T-helper 2 cell treated with Interferon-gamma antibody and Interleukin-4, amounts not matched to agents 5 μg/mL and 100 μg/mL, for 36 hours (primary cell): ENCODE results near the gene CLDN5.
"Not testable (repeated sequence)": the region's sequence is repeated elsewhere in the genome, so short reads cannot be mapped to it uniquely, and the experiment has no call there.

ENCODE experiments used
- DNase-seq: peaks from one replicate; pipeline ENCODE4 v3.0.0; 2021; ENCODE audit warnings: low spot score
- H3K27ac Mint-ChIP-seq: one replicate; pipeline ENCODE4 v1.8.0; 2021; ENCODE audit warnings: mild to moderate bottlenecking, mixed read lengths
- H3K27me3 Mint-ChIP-seq: one replicate; pipeline ENCODE4 v1.8.0; 2021; ENCODE audit warnings: low read depth, mixed read lengths
- H3K36me3 Mint-ChIP-seq: one replicate; pipeline ENCODE4 v1.8.0; 2021; ENCODE audit warnings: low read depth, mixed read lengths
- H3K4me1 Mint-ChIP-seq: one replicate; pipeline ENCODE4 v1.8.0; 2021; ENCODE audit warnings: low read depth, mixed read lengths
- H3K4me3 Mint-ChIP-seq: one replicate; pipeline ENCODE4 v1.8.0; 2022; ENCODE audit warnings: mild to moderate bottlenecking, moderate library complexity, mixed read lengths
- H3K9me3 Mint-ChIP-seq: one replicate; pipeline ENCODE4 v1.8.0; 2021; ENCODE audit warnings: mixed read lengths

Gene CLDN5

GRCh38 chr22:19556963-19557545 is 32.8 kb upstream of the CLDN5 start:
- DNase-seq, result no peak
- Mint-ChIP-seq H3K36me3 (no peaks in the 10 kb centered on the region), H3K9me3 (no peaks in the 10 kb centered on the region), H3K4me1 (no peaks in the 10 kb centered on the region), H3K4me3 (no peak overlapping the region), H3K27me3 (peaks cover 2% of the 10 kb centered on the region), H3K27ac (no peak overlapping the region)

- Mint-ChIP-seq H3K27me3 (peaks cover 2% of the 10 kb centered on the region), H3K27ac (no peak overlapping the region), H3K9me3 (no peaks in the 10 kb centered on the region), H3K36me3 (no peaks in the 10 kb centered on the region), H3K4me3 (no peak overlapping the region), H3K4me1 (no peaks in the 10 kb centered on the region)
- no peak for DNase-seq
Measured at GRCh38 chr22:19555651-19556050, 31.4 kb upstream of the CLDN5 start.

- H3K27me3 Mint-ChIP-seq, result peaks cover 2% of the 10 kb centered on the region
- no peak overlapping the region for H3K27ac Mint-ChIP-seq
- no peaks in the 10 kb centered on the region for H3K4me1 Mint-ChIP-seq
- no peaks in the 10 kb centered on the region for H3K36me3 Mint-ChIP-seq
- no peak overlapping the region for H3K4me3 Mint-ChIP-seq
- DNase-seq, result no peak
- H3K9me3 Mint-ChIP-seq, result no peaks in the 10 kb centered on the region
Measured at GRCh38 chr22:19554834-19555404, 30.7 kb upstream of the CLDN5 start.

GRCh38 chr22:19553201-19553600 is 29.0 kb upstream of the CLDN5 start:
- Mint-ChIP-seq H3K27me3 (peaks cover 2% of the 10 kb centered on the region), H3K9me3 (no peaks in the 10 kb centered on the region), H3K27ac (no peak overlapping the region), H3K4me3 (no peak overlapping the region), H3K4me1 (peaks cover 1% of the 10 kb centered on the region), H3K36me3 (no peaks in the 10 kb centered on the region)
- no peak for DNase-seq

GRCh38 chr22:19550382-19550781 is 26.2 kb upstream of the CLDN5 start:
- no peak overlapping the region for H3K4me3 Mint-ChIP-seq
- peaks cover 1% of the 10 kb centered on the region for H3K4me1 Mint-ChIP-seq
- no peak for DNase-seq
- no peaks in the 10 kb centered on the region for H3K36me3 Mint-ChIP-seq
- peaks cover 2% of the 10 kb centered on the region for H3K27me3 Mint-ChIP-seq
- no peaks in the 10 kb centered on the region for H3K9me3 Mint-ChIP-seq
- H3K27ac Mint-ChIP-seq, result no peak overlapping the region

- no peak for DNase-seq
- Mint-ChIP-seq H3K27ac (no peak overlapping the region), H3K36me3 (no peaks in the 10 kb centered on the region), H3K4me3 (no peak overlapping the region), H3K4me1 (peaks cover 1% of the 10 kb centered on the region), H3K9me3 (no peaks in the 10 kb centered on the region), H3K27me3 (peaks cover 2% of the 10 kb centered on the region)
Measured at GRCh38 chr22:19549428-19549827, 25.2 kb upstream of the CLDN5 start.

GRCh38 chr22:19548964-19549363 is 24.8 kb upstream of the CLDN5 start:
- DNase-seq, result no peak
- Mint-ChIP-seq H3K36me3 (no peaks in the 10 kb centered on the region), H3K4me3 (no peak overlapping the region), H3K27ac (no peak overlapping the region), H3K4me1 (peaks cover 1% of the 10 kb centered on the region), H3K9me3 (no peaks in the 10 kb centered on the region), H3K27me3 (peaks cover 2% of the 10 kb centered on the region)

- not testable (repeated sequence) for H3K27ac Mint-ChIP-seq, DNase-seq, H3K9me3 Mint-ChIP-seq, H3K4me1 Mint-ChIP-seq, H3K4me3 Mint-ChIP-seq, H3K27me3 Mint-ChIP-seq, H3K36me3 Mint-ChIP-seq
Measured at GRCh38 chr22:19548427-19548826, 24.2 kb upstream of the CLDN5 start.

GRCh38 chr22:19547620-19548019 is 23.4 kb upstream of the CLDN5 start:
- Mint-ChIP-seq H3K27me3 (peaks cover 5% of the 10 kb centered on the region), H3K27ac (no peak overlapping the region), H3K4me3 (no peak overlapping the region), H3K9me3 (no peaks in the 10 kb centered on the region), H3K4me1 (peaks cover 1% of the 10 kb centered on the region), H3K36me3 (no peaks in the 10 kb centered on the region)
- no peak for DNase-seq

- peaks cover 5% of the 10 kb centered on the region for H3K27me3 Mint-ChIP-seq
- no peak overlapping the region for H3K27ac Mint-ChIP-seq
- no peaks in the 10 kb centered on the region for H3K9me3 Mint-ChIP-seq
Measured at GRCh38 chr22:19546680-19547079, 22.5 kb upstream of the CLDN5 start.

GRCh38 chr22:19545935-19546207 is 21.7 kb upstream of the CLDN5 start:
- Mint-ChIP-seq H3K27me3 (peaks cover 6% of the 10 kb centered on the region), H3K27ac (no peak overlapping the region), H3K9me3 (no peaks in the 10 kb centered on the region), H3K4me3 (no peak overlapping the region), H3K36me3 (no peaks in the 10 kb centered on the region), H3K4me1 (peaks cover 1% of the 10 kb centered on the region)
- no peak for DNase-seq

More at GRCh38 chr22:19546680-19547079, 22.5 kb upstream of the CLDN5 start:
- Mint-ChIP-seq H3K36me3 (no peaks in the 10 kb centered on the region), H3K4me1 (peaks cover 1% of the 10 kb centered on the region), H3K4me3 (no peak overlapping the region)
- no peak for DNase-seq

GRCh38 chr22:19543970-19544708 is 19.9 kb upstream of the CLDN5 start:
- Mint-ChIP-seq H3K9me3 (no peaks in the 10 kb centered on the region), H3K36me3 (no peaks in the 10 kb centered on the region), H3K4me1 (peaks cover 1% of the 10 kb centered on the region), H3K4me3 (no peak overlapping the region), H3K27me3 (peaks cover 9% of the 10 kb centered on the region), H3K27ac (no peak overlapping the region)
- DNase-seq, result no peak

GRCh38 chr22:19540394-19540793 is 16.2 kb upstream of the CLDN5 start:
- no peaks in the 10 kb centered on the region for H3K9me3 Mint-ChIP-seq
- no peak for DNase-seq
- no peak overlapping the region for H3K27ac Mint-ChIP-seq
- H3K36me3 Mint-ChIP-seq, result no peaks in the 10 kb centered on the region
- no peaks in the 10 kb centered on the region for H3K4me1 Mint-ChIP-seq
- H3K4me3 Mint-ChIP-seq, result no peak overlapping the region
- H3K27me3 Mint-ChIP-seq, result peaks cover 11% of the 10 kb centered on the region

GRCh38 chr22:19537941-19538488 is 13.8 kb upstream of the CLDN5 start:
- Mint-ChIP-seq H3K4me3 (no peak overlapping the region), H3K27ac (no peak overlapping the region), H3K27me3 (peaks cover 14% of the 10 kb centered on the region), H3K9me3 (no peaks in the 10 kb centered on the region), H3K4me1 (no peaks in the 10 kb centered on the region), H3K36me3 (no peaks in the 10 kb centered on the region)
- no peak for DNase-seq
